EL (cell line): ENCODE measurements around the gene TPRX1.
"Not testable (repeated sequence)": the region's sequence is repeated elsewhere in the genome, so short reads cannot be mapped to it uniquely, and the experiment has no call there.

ENCODE experiments used
- DNase-seq: peaks from one replicate; pipeline ENCODE4 v3.0.0-alpha.2; 2016

TPRX1 gene

GRCh38 chr19:47801270-47801669 lies 3.1 kb downstream of the TPRX1 start:
- no peak for DNase-seq

- no peak for DNase-seq
Observed at GRCh38 chr19:47798904-47799266, 5.5 kb downstream of the TPRX1 start.

GRCh38 chr19:47797996-47798903 lies 6.1 kb downstream of the TPRX1 start:
- DNase-seq = no peak

DNA sequence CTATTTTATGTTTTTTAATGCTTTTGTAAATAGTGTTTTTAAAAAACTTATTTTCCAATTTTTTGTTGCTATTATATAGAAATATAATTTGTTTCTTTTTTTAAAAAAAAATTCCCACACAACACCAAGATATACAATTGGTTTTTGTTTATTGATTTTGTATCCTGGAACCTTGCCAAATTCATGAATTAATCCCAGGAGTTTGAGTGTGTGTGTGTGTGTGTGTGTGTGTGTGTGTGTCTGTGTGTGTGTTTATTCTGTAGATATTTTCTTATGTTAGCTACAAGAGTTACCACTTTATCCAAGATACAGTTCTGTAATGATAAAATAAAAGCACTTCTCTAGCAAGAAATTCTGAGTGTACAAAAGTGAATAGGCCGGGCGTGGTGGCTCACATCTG lies 7.6 kb downstream of the TPRX1 start:
- no peak for DNase-seq

DNA sequence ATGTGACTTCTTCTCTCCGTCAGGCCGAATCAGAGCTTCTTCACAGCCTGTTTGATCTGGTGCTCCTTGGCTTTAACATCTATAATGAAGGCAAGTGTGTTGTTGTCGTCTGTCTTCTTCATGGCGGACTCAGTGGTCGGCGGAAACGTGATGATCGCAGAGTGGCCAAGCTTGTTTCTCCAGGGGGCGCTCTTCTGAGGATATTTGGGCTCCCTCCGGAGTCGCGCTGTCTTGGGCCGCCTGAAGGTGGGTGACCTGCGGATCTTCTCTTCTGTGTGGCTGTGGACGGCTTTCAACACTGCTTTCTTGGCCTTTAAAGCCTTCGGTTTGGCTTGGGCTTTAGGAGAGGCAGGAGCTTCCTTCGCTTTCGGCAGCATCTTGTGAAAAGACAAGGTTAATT lies 9.8 kb downstream of the TPRX1 start:
- no peak for DNase-seq

GRCh38 chr19:47792616-47793015 lies 11.7 kb downstream of the TPRX1 start:
- DNase-seq = no peak

DNA sequence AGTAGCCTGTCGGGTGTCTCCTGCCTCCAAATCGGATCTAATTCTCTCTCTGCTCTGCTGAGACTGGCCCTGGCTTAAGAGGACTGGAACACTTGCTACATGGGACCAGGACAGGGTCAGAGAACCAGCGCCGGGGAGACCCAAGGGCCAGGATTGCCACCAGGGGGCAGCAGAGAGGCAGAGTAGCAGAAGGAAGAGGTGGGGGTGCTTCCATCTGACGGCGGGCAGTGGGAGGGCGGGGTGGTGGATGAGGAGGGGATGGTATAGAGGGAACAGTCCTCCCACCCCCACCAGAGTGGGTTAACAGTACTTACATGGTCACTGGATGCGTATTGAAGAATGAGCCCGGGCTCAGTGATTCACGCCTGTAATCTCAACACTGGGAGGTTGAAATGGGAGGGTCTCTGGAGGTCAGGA lies 13.9 kb downstream of the TPRX1 start:
- peak; percentile 71 for DNase-seq

GRCh38 chr19:47789811-47790210 lies 14.5 kb downstream of the TPRX1 start:
- DNase-seq = not testable (repeated sequence)

DNA sequence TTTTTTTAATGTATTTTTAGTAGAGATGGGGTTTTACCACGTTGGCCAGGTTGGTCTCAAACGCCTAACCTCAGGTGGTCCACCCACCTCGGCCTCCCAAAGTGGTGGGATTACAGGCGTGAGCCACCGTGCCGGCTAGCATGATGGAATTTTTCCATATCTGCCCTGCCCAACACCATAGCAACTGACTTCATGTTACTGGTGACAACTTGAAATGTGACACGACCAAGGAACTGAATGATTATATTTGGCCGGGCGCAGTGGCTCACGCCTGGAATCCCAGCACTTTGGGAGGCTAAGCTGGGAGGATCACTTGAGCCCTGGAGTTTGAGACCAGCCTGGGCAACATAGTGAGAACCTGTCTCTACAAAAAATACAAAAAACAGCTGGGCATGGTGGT lies 17.0 kb downstream of the TPRX1 start:
- DNase-seq = not testable (repeated sequence)

DNA sequence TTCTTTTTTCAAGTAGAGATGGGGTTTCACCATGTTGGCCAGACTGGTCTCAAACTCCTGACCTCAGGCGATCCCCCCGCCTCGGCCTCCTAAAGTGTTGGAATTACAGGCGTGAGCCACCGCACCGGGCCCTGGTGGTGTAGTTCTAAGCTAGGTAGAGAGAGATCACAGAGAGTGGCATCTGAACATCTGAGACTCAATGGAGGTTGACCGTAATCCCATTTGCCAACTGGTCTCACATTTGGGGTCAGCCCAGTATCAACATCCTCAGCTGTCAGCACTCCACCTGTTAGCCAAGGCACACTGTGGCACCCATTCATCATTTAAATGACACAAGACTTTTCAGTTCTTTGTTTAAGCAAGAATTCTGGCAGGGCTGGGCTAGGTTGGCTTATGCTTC lies 17.8 kb downstream of the TPRX1 start:
- no peak for DNase-seq

- no peak for DNase-seq
Observed at GRCh38 chr19:47781590-47782262, 22.6 kb downstream of the TPRX1 start.

DNA sequence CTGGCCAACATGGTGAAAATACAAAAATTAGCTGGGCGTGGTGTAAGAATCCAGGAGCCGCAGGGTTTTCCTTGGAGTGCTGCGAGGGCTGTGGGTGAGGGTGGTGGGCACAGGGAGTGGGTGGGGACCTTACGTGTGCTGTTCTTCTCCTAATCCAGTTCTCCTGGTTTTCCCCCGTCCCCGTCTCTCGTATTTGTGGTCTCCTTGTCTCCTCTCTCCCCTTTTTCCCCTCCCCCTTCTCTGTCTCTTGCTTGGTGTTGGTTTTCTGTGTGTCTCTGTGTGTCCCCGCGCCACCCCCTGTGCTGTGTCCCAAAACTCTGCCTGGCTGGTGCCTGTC lies 24.2 kb downstream of the TPRX1 start:
- no peak for DNase-seq

- DNase-seq = no peak
Observed at GRCh38 chr19:47779524-47780214, 24.7 kb downstream of the TPRX1 start.

GRCh38 chr19:47778954-47779351 lies 25.4 kb downstream of the TPRX1 start:
- DNase-seq = no peak

- DNase-seq = peak; percentile 66
Observed at GRCh38 chr19:47778049-47778953, 26.1 kb downstream of the TPRX1 start, which contains the start of gene SELENOW. Gene SELENOW (plus strand): TSS chr19:47778703. CDS start chr19:47778786, 83 bp downstream.

DNA sequence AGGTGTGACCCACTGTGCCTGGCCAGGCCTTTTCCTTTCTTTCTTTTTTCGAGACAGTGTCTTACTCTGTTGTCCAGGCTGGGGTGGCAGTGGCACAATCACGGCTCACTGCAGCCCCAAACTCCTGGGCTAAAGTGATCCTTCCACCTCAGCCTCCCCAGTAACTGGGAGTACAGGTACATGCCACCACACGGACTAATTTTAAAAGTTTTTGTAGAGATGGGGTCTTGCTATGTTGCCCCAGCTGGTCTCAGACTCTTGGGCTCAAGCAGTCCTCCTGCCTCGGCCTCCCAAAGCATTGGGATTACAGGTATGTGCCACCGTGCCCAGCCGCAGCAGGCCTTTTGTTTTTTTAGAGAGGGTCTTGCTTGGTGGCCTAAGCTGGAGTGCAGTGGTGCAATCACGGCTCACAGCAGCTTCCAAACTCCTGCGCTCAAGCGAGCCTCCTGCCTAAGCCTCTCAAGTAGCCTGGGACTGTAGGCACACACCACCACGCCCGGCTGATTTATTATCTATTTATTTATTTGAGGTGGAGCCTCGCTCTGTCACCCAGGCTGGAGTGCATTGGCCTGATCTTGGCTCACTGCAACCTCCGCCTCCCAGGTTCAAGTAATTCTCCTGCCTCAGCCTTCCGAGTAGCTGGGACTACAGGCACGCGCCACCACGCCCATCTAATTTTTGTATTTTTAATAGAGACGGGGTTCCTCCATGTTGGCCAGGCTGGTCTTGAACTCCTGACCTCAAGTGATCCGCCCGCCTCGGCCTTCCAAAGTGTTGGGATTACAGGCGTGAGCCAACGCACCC lies 26.9 kb downstream of the TPRX1 start:
- DNase-seq = not testable (repeated sequence)

GRCh38 chr19:47776568-47776967 lies 27.8 kb downstream of the TPRX1 start:
- DNase-seq = no peak

DNA sequence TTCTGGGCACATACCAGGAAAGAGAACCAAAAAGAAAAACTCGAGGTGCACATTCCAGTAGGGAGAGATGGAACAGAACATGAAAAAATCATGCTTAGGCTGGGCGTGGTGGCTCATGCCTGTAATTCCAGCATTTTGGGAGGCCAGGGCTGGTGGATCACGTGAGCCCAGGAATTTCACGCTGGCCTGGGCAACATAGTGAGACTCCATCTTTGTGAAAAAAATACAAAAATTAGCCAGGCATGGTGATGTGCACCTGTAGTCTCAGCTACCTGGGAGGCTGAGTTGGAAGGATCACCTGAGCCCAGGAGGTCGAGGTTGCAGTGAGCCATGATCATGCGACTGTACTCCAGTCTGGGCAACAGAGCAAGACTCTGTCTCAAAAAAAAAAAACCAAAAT lies 33.1 kb downstream of the TPRX1 start:
- not testable (repeated sequence) for DNase-seq

DNA sequence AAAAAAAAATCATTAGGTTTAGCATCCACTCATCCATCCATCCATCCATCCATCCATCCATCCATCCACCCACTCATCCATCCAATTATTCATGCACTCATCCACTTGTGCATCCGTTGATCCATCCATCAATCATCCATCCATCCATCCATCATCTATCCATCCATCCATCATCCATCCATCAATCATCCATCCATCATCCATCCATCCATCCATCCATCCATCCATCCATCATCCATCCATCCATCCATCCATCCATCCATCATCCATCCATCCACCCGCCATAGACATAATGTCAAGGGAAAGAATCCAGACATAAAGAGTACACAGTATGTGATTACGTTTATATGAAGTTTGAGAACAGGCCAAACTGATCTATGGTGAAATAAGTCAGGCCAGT lies 34.8 kb downstream of the TPRX1 start:
- DNase-seq = no peak

GRCh38 chr19:47768604-47769003 lies 35.7 kb downstream of the TPRX1 start:
- no peak for DNase-seq

DNA sequence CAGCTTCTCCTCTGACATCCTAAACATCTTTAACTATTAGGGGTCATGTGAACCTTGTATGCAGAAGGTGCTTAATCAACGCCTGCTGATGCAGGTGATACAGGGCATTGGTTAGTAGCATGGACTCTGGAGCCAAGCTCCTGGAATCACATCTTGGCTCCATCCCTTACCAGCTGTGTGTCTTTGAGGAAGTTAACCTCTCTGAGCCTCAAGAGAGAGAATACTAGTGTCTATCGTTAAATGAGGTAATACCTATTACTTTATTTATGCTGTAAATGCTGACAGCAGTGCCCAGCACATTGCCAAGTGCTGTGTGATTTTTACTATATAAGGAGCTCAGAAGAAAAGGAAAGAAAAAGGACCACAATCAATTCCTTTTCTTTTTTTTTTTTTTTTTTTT lies 37.0 kb downstream of the TPRX1 start:
- DNase-seq = no peak

DNA sequence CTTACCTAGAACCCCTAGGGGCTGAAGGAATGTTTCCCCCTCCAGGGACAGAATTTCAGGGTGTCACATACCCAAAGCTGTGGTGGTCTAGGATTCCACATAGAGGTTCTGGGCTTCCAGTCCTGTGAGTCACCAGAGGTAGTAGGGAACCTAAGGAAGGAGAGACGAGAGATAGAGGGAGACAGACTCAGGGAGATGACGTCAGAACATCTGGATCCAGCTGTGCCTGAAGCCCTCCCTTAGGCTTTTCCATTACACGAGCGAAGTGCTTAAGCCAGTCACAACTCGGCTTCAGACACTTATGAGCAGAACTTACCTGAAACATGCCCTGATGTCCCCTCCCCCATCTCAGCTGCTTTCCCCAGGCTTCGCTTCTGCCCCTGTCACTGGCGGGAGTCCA lies 37.7 kb downstream of the TPRX1 start:
- no peak for DNase-seq
